ENCODE results near the gene GP5.

DNA sequence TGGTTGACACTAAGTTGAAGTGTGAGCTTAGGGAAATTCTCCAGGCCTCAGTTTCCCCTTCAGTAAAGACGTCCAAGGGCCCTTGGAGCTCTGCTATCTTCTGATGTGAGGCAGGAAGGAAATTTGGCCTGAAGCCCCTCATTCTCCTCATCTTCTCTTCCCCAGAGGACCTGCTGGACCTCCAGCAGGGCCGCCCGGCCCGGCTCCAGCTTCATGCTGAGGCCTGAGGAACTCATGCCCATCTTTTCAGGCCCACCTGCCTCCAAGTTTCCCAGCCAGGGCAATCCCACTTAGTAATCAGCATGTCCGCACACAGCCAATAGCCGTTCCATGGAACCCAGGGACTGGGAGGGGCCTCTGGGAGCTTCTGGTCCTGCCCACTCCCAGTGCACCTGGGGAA, 33.5 kb downstream of the GP5 start:
- TF ChIP-seq, protein P1, sequence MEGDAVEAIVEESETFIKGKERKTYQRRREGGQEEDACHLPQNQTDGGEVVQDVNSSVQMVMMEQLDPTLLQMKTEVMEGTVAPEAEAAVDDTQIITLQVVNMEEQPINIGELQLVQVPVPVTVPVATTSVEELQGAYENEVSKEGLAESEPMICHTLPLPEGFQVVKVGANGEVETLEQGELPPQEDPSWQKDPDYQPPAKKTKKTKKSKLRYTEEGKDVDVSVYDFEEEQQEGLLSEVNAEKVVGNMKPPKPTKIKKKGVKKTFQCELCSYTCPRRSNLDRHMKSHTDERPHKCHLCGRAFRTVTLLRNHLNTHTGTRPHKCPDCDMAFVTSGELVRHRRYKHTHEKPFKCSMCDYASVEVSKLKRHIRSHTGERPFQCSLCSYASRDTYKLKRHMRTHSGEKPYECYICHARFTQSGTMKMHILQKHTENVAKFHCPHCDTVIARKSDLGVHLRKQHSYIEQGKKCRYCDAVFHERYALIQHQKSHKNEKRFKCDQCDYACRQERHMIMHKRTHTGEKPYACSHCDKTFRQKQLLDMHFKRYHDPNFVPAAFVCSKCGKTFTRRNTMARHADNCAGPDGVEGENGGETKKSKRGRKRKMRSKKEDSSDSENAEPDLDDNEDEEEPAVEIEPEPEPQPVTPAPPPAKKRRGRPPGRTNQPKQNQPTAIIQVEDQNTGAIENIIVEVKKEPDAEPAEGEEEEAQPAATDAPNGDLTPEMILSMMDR (IDR thresholded peaks at IDR 0.05), result no peak
- no peak for TF ChIP-seq POLR2A (IDR thresholded peaks at IDR 0.05)

All from body of pancreas (tissue), 4 donors.